Measurements from ENCODE around the gene WSB1. TPM values are rescaled to one million over a fixed set of nuclear protein-coding genes. Genes with fewer than 3 reads are reported as not detected.

Gene WSB1
- polyA plus RNA-seq, 2 of the 4 experiments (the other 2 are of a cell fraction) = 46.0 to 111 TPM

DNA sequence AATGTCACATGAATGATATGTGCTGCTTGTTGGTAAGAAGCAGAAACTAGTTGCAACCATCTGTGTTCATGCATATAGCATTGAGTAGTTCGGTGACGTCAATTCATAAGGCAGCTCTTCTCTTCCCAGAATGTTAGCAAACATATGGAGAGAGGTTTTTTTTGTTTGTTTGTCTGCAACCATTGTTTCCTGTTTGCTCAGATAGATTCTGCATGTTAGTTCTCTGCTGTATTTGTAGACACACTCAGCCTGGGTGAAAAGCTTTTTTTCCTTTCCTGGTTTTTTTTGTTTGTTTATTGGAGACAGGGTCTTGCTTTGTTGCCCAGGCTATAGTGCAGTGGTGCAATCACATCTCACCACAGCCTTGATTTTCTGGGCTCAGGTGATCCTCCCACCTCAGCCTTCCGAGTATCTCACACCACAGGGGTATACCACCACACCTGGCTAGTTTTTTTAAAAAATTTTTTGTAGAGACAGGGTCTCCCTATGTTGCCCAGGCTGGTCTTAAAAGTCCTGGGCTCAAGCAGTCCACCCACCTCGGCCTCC, 16.7 kb downstream of the WSB1 start:
- peak in 1 of 2 experiments; percentile 69 for DNase-seq (ENCODE audit: low read depth in 1 of 2, low spot score in 1 of 2)
- Histone ChIP-seq H3K4me3 (no peak overlapping the region), H3K4me2 (no peak overlapping the region; the same call in 2 of the 3 replicates), H3K27ac (no peak overlapping the region), H3K4me1 (peaks cover 10% of the 10 kb centered on the region; the same call in 2 of the 3 replicates), H3K9me3 (no peaks in the 10 kb centered on the region)
- peak in 1 of 2 experiments; percentile 87; a peak in 3 of 6 replicates for ATAC-seq
- WGBS (ENCODE audit: missing lambda C conversion rate) = 79% methylated on average over 4 of the region's 4 CpGs
- ChIA-PET CTCF (interaction anchor here (0.6 to 3.8 kb wide), 6 partner anchors 10 to 340 kb away, joined by 3 to 23 read pairs (median 4); no protein-coding TSS in a partner anchor), POLR2A (interaction anchor here (1.2 kb wide), 1 partner anchor 16 kb away, joined by 3 read pairs; no protein-coding TSS in a partner anchor)
- TF ChIP-seq RARB (CRISPR knock-in tag; IDR thresholded peaks at IDR 0.05) (no peak), ZSCAN20 (CRISPR knock-in tag; IDR thresholded peaks at IDR 0.05) (no peak), KDM5A (IDR thresholded peaks at IDR 0.05) (no peak), JUN (IDR thresholded peaks at IDR 0.05) (no peak), HEYL (CRISPR knock-in tag; IDR thresholded peaks at IDR 0.05) (no peak), POLR2AphosphoS2 (conservative IDR thresholded peaks at IDR 0.05; ENCODE audit: low read length) (no peak), HOXB13 (CRISPR knock-in tag; IDR thresholded peaks at IDR 0.05; ENCODE audit: low read depth) (no peak), ZFP36 (IDR thresholded peaks at IDR 0.05; ENCODE audit: borderline replicate concordance, partially characterized antibody) (no peak), HOXB5 (CRISPR knock-in tag; IDR thresholded peaks at IDR 0.05) (no peak), MYC (IDR thresholded peaks at IDR 0.05; ENCODE audit: borderline replicate concordance, low read length) (no peak), HDAC2 (IDR thresholded peaks at IDR 0.05) (no peak), ZNF302 (CRISPR knock-in tag; IDR thresholded peaks at IDR 0.05) (no peak), CHD2 (IDR thresholded peaks at IDR 0.05; ENCODE audit: low read length, partially characterized antibody) (no peak), ZC3H11A (IDR thresholded peaks at IDR 0.05) (no peak)
- TF ChIP-seq, protein P1, sequence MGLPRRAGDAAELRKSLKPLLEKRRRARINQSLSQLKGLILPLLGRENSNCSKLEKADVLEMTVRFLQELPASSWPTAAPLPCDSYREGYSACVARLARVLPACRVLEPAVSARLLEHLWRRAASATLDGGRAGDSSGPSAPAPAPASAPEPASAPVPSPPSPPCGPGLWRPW (IDR thresholded peaks at IDR 0.05) = no peak
- TF ChIP-seq, protein P2, sequence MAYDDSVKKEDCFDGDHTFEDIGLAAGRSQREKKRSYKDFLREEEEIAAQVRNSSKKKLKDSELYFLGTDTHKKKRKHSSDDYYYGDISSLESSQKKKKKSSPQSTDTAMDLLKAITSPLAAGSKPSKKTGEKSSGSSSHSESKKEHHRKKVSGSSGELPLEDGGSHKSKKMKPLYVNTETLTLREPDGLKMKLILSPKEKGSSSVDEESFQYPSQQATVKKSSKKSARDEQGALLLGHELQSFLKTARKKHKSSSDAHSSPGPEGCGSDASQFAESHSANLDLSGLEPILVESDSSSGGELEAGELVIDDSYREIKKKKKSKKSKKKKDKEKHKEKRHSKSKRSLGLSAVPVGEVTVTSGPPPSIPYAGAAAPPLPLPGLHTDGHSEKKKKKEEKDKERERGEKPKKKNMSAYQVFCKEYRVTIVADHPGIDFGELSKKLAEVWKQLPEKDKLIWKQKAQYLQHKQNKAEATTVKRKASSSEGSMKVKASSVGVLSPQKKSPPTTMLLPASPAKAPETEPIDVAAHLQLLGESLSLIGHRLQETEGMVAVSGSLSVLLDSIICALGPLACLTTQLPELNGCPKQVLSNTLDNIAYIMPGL (CRISPR knock-in tag; IDR thresholded peaks at IDR 0.05; ENCODE audit: borderline replicate concordance) = no peak
- TF ChIP-seq, protein P3, sequence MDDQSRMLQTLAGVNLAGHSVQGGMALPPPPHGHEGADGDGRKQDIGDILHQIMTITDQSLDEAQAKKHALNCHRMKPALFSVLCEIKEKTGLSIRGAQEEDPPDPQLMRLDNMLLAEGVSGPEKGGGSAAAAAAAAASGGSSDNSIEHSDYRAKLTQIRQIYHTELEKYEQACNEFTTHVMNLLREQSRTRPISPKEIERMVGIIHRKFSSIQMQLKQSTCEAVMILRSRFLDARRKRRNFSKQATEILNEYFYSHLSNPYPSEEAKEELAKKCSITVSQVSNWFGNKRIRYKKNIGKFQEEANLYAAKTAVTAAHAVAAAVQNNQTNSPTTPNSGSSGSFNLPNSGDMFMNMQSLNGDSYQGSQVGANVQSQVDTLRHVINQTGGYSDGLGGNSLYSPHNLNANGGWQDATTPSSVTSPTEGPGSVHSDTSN (IDR thresholded peaks at IDR 0.05) = no peak
- TF ChIP-seq, protein P4, sequence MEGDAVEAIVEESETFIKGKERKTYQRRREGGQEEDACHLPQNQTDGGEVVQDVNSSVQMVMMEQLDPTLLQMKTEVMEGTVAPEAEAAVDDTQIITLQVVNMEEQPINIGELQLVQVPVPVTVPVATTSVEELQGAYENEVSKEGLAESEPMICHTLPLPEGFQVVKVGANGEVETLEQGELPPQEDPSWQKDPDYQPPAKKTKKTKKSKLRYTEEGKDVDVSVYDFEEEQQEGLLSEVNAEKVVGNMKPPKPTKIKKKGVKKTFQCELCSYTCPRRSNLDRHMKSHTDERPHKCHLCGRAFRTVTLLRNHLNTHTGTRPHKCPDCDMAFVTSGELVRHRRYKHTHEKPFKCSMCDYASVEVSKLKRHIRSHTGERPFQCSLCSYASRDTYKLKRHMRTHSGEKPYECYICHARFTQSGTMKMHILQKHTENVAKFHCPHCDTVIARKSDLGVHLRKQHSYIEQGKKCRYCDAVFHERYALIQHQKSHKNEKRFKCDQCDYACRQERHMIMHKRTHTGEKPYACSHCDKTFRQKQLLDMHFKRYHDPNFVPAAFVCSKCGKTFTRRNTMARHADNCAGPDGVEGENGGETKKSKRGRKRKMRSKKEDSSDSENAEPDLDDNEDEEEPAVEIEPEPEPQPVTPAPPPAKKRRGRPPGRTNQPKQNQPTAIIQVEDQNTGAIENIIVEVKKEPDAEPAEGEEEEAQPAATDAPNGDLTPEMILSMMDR (IDR thresholded peaks at IDR 0.05) = no peak
- FAIRE-seq = no peak

DNA sequence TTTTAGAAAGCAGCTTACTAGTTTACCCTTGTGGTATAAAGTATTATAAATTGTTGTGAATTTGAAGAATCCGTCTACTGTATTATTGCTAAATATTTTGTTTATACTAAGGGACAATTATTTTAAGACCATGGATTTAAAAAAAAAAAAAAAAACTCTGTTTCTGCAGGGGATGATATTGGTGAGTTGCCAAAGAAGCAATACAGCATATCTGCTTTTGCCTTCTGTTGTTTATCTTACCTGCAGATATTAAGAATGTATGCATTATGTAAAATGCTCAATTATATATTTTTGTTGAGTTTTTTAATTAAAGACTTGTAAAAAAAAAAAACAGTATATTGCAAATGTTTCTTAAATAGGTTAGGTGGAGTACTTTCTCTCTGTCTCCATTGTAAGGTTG, 19.4 kb downstream of the WSB1 start:
- Histone ChIP-seq H3K4me1 (peaks cover 10% of the 10 kb centered on the region; the same call in 2 of the 3 replicates), H3K9me3 (no peaks in the 10 kb centered on the region), H3K4me2 (no peak overlapping the region), H3K27ac (no peak overlapping the region), H3K4me3 (no peak overlapping the region)
- CTCF ChIA-PET = interaction anchor here (0.6 to 4.2 kb wide), 11 partner anchors 11 to 226 kb away, joined by 3 to 23 read pairs (median 4); no protein-coding TSS in a partner anchor
- no peak for FAIRE-seq
- POLR2A ChIA-PET = no interaction called here
- DNase-seq (ENCODE audit: low read depth in 1 of 2, low spot score in 1 of 2) = no peak
- WGBS (ENCODE audit: missing lambda C conversion rate) = 91% methylated on average over 1 of the region's 1 CpG
- no peak for ATAC-seq
- TF ChIP-seq GATA3 (IDR thresholded peaks at IDR 0.05; ENCODE audit: borderline replicate concordance) (no peak), ZNF302 (CRISPR knock-in tag; IDR thresholded peaks at IDR 0.05) (no peak), POLR2A (IDR thresholded peaks at IDR 0.05; ENCODE audit: low read length) (no peak), ESRRA (IDR thresholded peaks at IDR 0.05; ENCODE audit: borderline replicate concordance, low read length) (no peak), JUN (IDR thresholded peaks at IDR 0.05) (no peak), MAFK (IDR thresholded peaks at IDR 0.05; ENCODE audit: partially characterized antibody) (no peak), SMC3 (IDR thresholded peaks at IDR 0.05) (no peak), FOSB (CRISPR knock-in tag; IDR thresholded peaks at IDR 0.05) (no peak), RAD21 (conservative IDR thresholded peaks at IDR 0.05 in 1 of 2, IDR thresholded peaks at IDR 0.05 in 1 of 2) (no peak), CEBPB (IDR thresholded peaks at IDR 0.05) (no peak)
- TF ChIP-seq, protein P4 (IDR thresholded peaks at IDR 0.05) = no peak
- TF ChIP-seq, protein P5, sequence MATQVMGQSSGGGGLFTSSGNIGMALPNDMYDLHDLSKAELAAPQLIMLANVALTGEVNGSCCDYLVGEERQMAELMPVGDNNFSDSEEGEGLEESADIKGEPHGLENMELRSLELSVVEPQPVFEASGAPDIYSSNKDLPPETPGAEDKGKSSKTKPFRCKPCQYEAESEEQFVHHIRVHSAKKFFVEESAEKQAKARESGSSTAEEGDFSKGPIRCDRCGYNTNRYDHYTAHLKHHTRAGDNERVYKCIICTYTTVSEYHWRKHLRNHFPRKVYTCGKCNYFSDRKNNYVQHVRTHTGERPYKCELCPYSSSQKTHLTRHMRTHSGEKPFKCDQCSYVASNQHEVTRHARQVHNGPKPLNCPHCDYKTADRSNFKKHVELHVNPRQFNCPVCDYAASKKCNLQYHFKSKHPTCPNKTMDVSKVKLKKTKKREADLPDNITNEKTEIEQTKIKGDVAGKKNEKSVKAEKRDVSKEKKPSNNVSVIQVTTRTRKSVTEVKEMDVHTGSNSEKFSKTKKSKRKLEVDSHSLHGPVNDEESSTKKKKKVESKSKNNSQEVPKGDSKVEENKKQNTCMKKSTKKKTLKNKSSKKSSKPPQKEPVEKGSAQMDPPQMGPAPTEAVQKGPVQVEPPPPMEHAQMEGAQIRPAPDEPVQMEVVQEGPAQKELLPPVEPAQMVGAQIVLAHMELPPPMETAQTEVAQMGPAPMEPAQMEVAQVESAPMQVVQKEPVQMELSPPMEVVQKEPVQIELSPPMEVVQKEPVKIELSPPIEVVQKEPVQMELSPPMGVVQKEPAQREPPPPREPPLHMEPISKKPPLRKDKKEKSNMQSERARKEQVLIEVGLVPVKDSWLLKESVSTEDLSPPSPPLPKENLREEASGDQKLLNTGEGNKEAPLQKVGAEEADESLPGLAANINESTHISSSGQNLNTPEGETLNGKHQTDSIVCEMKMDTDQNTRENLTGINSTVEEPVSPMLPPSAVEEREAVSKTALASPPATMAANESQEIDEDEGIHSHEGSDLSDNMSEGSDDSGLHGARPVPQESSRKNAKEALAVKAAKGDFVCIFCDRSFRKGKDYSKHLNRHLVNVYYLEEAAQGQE (IDR thresholded peaks at IDR 0.05) = no peak
